HEK293 (cell line): ENCODE measurements around the gene XPNPEP2.

Source experiments
- CTCF ChIP-seq: fragments of 450-650 bp; formaldehyde crosslinking; IDR thresholded peaks from 2 replicates; pipeline ENCODE4 v1.5.1; 2016; ENCODE audit warnings: missing biosample characterization, missing genetic modification characterization
- YY1 ChIP-seq: fragments of 450-650 bp; formaldehyde crosslinking; IDR thresholded peaks from 2 replicates; pipeline ENCODE4 v1.5.1; 2018; ENCODE audit warnings: missing biosample characterization, missing genetic modification characterization
- ZNF398 ChIP-seq: fragments of 450-650 bp; formaldehyde crosslinking; IDR thresholded peaks from 2 replicates; pipeline ENCODE4 v1.5.1; 2017; ENCODE audit warnings: missing biosample characterization, missing genetic modification characterization
- ZNF76 ChIP-seq: fragments of 450-650 bp; formaldehyde crosslinking; IDR thresholded peaks from 2 replicates; pipeline ENCODE4; 2016; ENCODE audit warnings: low read depth, missing biosample characterization, missing genetic modification characterization, borderline replicate concordance
- TF ChIP-seq, protein P1 (sequence below): fragments of 450-650 bp; formaldehyde crosslinking; IDR thresholded peaks from 2 replicates; pipeline ENCODE4 v1.5.1; 2016; ENCODE audit warnings: missing biosample characterization, missing genetic modification characterization

DNA sequence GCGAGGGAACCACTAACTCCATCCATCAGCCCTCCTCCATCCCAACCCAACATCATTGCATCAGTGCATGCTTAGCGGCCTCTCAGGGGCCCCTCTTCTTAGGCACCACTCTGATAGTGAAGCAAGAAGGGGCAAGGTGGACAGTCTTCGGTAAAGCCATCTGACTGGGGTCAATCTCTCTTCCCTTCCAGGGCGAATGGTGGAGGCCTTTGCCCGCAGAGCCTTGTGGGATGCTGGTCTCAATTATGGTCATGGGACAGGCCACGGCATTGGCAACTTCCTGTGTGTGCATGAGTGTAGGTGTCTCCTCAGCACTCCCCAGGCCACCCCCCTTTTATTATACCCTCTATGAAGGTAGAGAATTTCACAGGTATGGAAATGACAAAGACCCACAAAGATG, 22.2 kb downstream of the XPNPEP2 start:
- TF ChIP-seq CTCF (tag by site-specific recombination) = no peak
- TF ChIP-seq ZNF76 = no peak
- TF ChIP-seq, protein P1, sequence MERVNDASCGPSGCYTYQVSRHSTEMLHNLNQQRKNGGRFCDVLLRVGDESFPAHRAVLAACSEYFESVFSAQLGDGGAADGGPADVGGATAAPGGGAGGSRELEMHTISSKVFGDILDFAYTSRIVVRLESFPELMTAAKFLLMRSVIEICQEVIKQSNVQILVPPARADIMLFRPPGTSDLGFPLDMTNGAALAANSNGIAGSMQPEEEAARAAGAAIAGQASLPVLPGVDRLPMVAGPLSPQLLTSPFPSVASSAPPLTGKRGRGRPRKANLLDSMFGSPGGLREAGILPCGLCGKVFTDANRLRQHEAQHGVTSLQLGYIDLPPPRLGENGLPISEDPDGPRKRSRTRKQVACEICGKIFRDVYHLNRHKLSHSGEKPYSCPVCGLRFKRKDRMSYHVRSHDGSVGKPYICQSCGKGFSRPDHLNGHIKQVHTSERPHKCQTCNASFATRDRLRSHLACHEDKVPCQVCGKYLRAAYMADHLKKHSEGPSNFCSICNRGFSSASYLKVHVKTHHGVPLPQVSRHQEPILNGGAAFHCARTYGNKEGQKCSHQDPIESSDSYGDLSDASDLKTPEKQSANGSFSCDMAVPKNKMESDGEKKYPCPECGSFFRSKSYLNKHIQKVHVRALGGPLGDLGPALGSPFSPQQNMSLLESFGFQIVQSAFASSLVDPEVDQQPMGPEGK (tag by site-specific recombination) = no peak
- no peak for TF ChIP-seq ZNF398 (tag by site-specific recombination)
- no peak for TF ChIP-seq YY1 (tag by site-specific recombination)
